Stimulated activated CD4-positive, alpha-beta T cell treated with anti-CD3 and anti-CD28 coated beads, Interleukin-1b, Interleukin-23, amount 100 ng/mL, for 24 hours (primary cell): Measurements from ENCODE around the gene OR10G8.

Experiments
- DNase-seq, 4 experiments: peaks; one replicate each; pipeline ENCODE4 v3.0.0-alpha.2; 2020; ENCODE audit warnings: low read depth in 4 of 4, low spot score in 1 of 4

Gene OR10G8

GRCh38 chr11:124077266-124077665 is 50.7 kb downstream of the OR10G8 start:
- no peak for DNase-seq

- no peak for DNase-seq
Measured at GRCh38 chr11:124078591-124078990, 52.0 kb downstream of the OR10G8 start.

DNA sequence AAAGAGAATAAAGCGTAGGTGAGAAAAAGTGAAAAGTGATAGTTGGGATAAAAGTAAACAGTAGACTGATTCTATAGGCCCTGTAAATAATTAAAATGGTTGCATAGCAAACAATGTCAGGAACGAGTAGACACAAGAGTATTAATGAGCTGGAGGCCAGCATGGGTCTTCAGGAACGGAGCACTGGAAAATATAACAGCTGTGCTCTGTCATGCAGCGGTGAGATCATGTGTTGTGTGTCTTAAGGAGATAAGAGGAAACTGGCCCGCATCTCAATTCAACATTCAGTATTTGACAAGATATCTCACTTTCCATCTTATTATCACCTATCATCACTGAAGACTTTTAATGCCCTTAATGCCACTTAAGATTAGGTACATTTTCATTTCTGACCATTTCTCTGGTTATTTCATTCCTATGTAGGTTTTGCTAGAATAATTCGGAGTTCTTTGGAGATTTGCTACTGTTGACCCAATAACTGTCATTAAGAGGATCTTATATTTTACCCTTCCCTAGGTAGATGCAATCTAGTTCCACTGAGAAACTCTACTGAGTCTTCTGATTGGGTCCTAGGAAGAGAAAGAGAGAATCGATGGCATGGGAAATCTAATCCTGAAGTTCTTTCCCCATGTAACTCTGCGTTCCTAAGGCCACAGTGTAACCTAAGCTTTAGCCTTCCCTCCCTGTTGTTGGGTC is 53.2 kb downstream of the OR10G8 start:
- no peak for DNase-seq
